ENCODE measurements around the gene ZDHHC3. TPM values are rescaled to one million over a fixed set of nuclear protein-coding genes. Genes with fewer than 3 reads are reported as not detected.

ZDHHC3 gene, protein sequence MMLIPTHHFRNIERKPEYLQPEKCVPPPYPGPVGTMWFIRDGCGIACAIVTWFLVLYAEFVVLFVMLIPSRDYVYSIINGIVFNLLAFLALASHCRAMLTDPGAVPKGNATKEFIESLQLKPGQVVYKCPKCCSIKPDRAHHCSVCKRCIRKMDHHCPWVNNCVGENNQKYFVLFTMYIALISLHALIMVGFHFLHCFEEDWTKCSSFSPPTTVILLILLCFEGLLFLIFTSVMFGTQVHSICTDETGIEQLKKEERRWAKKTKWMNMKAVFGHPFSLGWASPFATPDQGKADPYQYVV
- 55.8 TPM for total RNA-seq
- 10 to 100 TPM; 36.8 to 45.3 (median 39.7) TPM for polyA plus RNA-seq

DNA sequence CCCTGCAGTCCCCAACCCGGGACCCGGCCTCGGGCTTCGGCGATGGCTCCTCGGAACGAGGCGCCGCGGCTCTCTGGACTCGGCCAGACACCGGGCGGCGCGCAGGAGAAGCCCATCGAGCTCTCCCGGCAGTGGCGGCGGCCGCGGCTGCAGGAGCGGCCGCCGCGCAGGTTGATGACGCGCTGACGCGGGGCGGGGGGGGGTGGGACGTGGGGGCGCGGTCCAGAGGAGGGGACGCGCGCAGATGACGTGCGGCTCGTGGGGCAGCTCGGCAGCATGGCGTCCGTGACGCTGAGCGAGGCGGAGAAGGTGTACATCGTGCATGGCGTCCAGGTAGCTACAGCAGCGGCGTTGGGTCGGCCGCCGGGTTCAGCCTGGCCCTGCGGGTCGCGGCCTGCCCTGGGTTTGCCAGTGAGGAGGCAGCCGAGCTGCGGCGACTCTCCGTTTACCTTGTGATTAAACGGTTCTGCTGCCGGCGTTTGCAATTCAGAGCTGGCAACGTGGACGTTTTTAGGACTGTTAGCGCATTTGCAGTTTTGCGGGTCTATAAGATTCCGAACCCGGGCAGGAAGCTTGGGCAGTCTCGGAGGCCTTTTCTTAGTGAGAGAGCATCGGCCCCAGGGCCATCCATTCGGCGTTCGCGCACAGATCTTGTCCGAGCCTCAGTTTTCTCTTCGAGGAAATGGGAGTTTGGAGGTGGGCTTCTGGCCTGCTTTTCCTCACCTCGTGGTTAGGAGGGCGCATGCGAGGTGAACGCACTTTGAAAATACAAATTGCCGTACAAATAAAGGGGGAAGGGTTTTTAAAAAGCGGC is at the start of gene ZDHHC3, which contains the start of gene EXOSC7:
Gene ZDHHC3, minus strand, starts transcription at position 173 of the 814 bp plus-strand sequence. CDS start 16,738 bp downstream, outside the sequence.
Gene EXOSC7, plus strand, starts transcription at position 243 of the 814 bp plus-strand sequence. Its CDS starts 34 bp downstream, at position 277.
- no peaks in the 10 kb centered on the region for H3K36me3 Mint-ChIP-seq
- H3K27me3 ChIP-seq (ENCODE audit: control insufficient read depth, insufficient read depth, low read length) = no peaks in the 10 kb centered on the region
- H3K4me1 Mint-ChIP-seq = peaks cover 25 to 77% (median 57%) of the 10 kb centered on the region in 4 donors
- peak within 1 kb of the TSS; percentile 95 to 97 (median 96) for H3K4me3 Mint-ChIP-seq
- peak; percentile 95 to 96 for ATAC-seq (ENCODE audit: low read depth in 2 of 2)
- DNase-seq = peak; percentile 86 to 93 (median 88)
- no peaks in the 10 kb centered on the region for H3K9me3 ChIP-seq (ENCODE audit: control insufficient read depth in 2 of 2, low read length in 2 of 2)
- H3K4me3 ChIP-seq (ENCODE audit: low read depth, low read length) = peak within 1 kb of the TSS; percentile 90
- peak within 1 kb of the TSS; percentile 94 to 98 (median 96) for H3K27ac Mint-ChIP-seq
- H3K27ac ChIP-seq (ENCODE audit: insufficient read depth, low read length, poor library complexity, severe bottlenecking) = peak within 1 kb of the TSS; percentile 75
- H3K27me3 Mint-ChIP-seq = no peaks in the 10 kb centered on the region
- H3K36me3 ChIP-seq (ENCODE audit: control insufficient read depth, insufficient read depth, low read length) = peaks cover 2% of the 10 kb centered on the region
- H3K4me1 ChIP-seq (ENCODE audit: control insufficient read depth, insufficient read depth, low read length, poor library complexity, severe bottlenecking) = peaks cover 28% of the 10 kb centered on the region
- H3K9me3 Mint-ChIP-seq = peaks cover 0 to 1% (median 0%) of the 10 kb centered on the region in 7 donors

DNA sequence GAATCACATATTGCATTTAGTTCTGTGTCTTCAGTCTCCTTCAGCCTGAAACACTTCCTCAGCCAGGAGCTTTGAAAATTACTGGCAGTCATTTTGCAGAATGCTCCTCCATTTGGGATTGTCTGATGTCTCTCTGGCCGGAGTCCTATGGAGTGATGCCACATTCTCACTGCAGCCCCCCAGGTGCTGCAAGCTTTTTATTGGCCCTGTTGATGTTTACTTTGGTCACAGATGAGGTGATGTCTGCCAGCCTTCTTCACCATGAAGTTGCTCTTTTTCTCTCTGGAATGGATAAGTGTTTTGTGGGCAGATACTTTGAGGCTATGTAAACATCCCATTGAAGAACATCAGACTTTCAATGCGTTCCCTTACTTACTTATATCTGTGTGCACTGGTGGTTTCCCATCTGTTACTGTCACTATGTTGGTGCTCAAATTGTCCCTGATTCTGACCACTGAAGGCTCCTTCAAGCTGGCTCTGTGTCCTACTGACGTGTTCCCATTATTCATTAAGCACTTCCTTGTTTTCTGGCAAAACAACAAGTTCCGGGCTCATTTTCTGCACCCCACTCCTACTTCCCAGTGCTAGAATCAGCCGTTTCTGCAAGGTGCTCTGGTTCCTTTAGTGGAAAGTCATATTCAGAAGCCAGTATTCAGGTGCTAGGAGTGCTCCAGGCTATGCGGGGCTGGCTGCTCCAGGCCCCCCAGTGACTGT is 48.7 kb upstream of the ZDHHC3 start:
- Histone ChIP-seq H3K4me3 (ENCODE audit: low read depth, low read length) (no peak overlapping the region), H3K27me3 (ENCODE audit: control insufficient read depth, insufficient read depth, low read length) (no peaks in the 10 kb centered on the region), H3K9me3 (ENCODE audit: control insufficient read depth in 2 of 2, low read length in 2 of 2) (no peaks in the 10 kb centered on the region), H3K36me3 (ENCODE audit: control insufficient read depth, insufficient read depth, low read length) (no peaks in the 10 kb centered on the region), H3K27ac (ENCODE audit: insufficient read depth, low read length, poor library complexity, severe bottlenecking) (no peak overlapping the region), H3K4me1 (ENCODE audit: control insufficient read depth, insufficient read depth, low read length, poor library complexity, severe bottlenecking) (no peaks in the 10 kb centered on the region)
- no peak for ATAC-seq (ENCODE audit: low read depth in 2 of 2)
- peak overlapping the region in 2 of 3 donors; percentile 50 to 66 for H3K27ac Mint-ChIP-seq
- no peaks in the 10 kb centered on the region for H3K36me3 Mint-ChIP-seq
- DNase-seq = no peak
- no peak overlapping the region for H3K4me3 Mint-ChIP-seq
- peaks cover 0 to 2% (median 0%) of the 10 kb centered on the region in 7 donors for H3K9me3 Mint-ChIP-seq
- peaks cover 4 to 19% (median 7%) of the 10 kb centered on the region in 4 donors for H3K4me1 Mint-ChIP-seq
- no peaks in the 10 kb centered on the region for H3K27me3 Mint-ChIP-seq

DNA sequence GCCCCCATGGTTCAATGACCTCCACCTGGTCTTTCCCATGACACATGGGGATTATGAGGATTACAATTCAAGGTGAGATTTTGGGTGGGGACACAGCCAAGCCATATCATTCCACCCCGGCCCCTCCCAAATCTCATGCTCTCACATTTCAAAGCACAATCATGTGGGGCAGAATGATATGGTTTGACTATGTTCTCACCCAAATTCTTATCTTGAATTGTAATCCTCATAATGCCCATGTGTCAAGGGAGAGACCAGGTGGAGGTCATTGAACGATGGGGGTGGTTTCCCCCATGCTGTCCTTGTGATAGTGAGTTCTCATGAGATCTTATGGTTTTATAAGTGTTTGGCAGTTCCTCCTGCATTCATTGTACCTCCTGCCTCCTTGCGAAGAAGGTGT is 47.7 kb upstream of the ZDHHC3 start:
- ATAC-seq (ENCODE audit: low read depth in 2 of 2) (no peak), DNase-seq (no peak)
- H3K36me3 ChIP-seq (ENCODE audit: control insufficient read depth, insufficient read depth, low read length) = no peaks in the 10 kb centered on the region
- no peaks in the 10 kb centered on the region for H3K4me1 ChIP-seq (ENCODE audit: control insufficient read depth, insufficient read depth, low read length, poor library complexity, severe bottlenecking)
- no peaks in the 10 kb centered on the region for H3K9me3 ChIP-seq (ENCODE audit: control insufficient read depth in 2 of 2, low read length in 2 of 2)
- H3K27ac ChIP-seq (ENCODE audit: insufficient read depth, low read length, poor library complexity, severe bottlenecking) = no peak overlapping the region
- no peaks in the 10 kb centered on the region for H3K36me3 Mint-ChIP-seq
- H3K27me3 Mint-ChIP-seq = no peaks in the 10 kb centered on the region
- no peak overlapping the region for H3K4me3 Mint-ChIP-seq
- H3K27me3 ChIP-seq (ENCODE audit: control insufficient read depth, insufficient read depth, low read length) = no peaks in the 10 kb centered on the region
- H3K9me3 Mint-ChIP-seq = peaks cover 0 to 2% (median 0%) of the 10 kb centered on the region in 7 donors
- H3K27ac Mint-ChIP-seq = peak overlapping the region in 2 of 3 donors; percentile 39 to 72
- H3K4me3 ChIP-seq (ENCODE audit: low read depth, low read length) = no peak overlapping the region
- peaks cover 4 to 19% (median 7%) of the 10 kb centered on the region in 4 donors for H3K4me1 Mint-ChIP-seq

DNA sequence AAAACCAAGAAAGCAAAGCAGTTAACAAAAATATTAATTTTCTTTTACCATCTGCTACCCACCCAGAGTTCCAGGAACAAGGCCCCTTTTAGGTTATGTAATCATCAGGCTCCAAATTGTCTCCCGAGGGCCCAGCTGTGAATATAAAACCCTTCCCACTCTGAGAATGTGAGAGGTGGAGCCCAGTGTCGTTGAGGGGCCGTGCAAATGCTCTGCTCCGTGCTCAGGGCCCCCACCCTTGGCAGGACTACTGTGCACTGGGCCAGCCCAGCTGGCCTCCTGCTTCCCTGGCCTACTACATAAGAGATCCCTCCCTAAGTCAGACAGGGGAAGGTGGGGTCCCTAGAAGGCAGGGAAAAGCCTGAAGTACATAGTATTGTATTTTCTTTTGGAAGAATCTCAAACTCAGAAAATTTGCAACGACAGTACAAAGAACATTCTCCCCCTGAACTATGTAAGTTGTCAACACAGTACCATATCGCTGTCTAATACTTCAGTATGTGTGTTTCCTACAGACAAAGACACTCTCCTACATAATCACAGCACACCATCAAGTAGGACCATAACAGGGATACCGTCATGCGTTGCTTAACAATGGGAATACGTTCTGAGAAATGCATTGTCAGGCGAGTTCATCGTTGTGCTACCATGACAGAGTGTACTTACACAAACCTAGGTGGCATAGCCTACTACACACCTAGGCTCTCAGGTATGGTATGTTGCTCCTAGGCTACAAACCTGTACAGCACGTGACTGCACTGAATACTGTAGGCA is 45.7 kb upstream of the ZDHHC3 start:
- Histone ChIP-seq H3K27me3 (ENCODE audit: control insufficient read depth, insufficient read depth, low read length) (no peaks in the 10 kb centered on the region), H3K36me3 (ENCODE audit: control insufficient read depth, insufficient read depth, low read length) (no peaks in the 10 kb centered on the region), H3K9me3 (ENCODE audit: control insufficient read depth in 2 of 2, low read length in 2 of 2) (no peaks in the 10 kb centered on the region), H3K27ac (ENCODE audit: insufficient read depth, low read length, poor library complexity, severe bottlenecking) (no peak overlapping the region), H3K4me3 (ENCODE audit: low read depth, low read length) (no peak overlapping the region), H3K4me1 (ENCODE audit: control insufficient read depth, insufficient read depth, low read length, poor library complexity, severe bottlenecking) (no peaks in the 10 kb centered on the region)
- Mint-ChIP-seq H3K4me1 (peaks cover 6 to 24% (median 8%) of the 10 kb centered on the region in 4 donors), H3K9me3 (peaks cover 0 to 2% (median 0%) of the 10 kb centered on the region in 7 donors), H3K4me3 (no peak overlapping the region), H3K27me3 (no peaks in the 10 kb centered on the region), H3K36me3 (no peaks in the 10 kb centered on the region), H3K27ac (no peak overlapping the region)
- no peak for ATAC-seq (ENCODE audit: low read depth in 2 of 2)
- DNase-seq = no peak

DNA sequence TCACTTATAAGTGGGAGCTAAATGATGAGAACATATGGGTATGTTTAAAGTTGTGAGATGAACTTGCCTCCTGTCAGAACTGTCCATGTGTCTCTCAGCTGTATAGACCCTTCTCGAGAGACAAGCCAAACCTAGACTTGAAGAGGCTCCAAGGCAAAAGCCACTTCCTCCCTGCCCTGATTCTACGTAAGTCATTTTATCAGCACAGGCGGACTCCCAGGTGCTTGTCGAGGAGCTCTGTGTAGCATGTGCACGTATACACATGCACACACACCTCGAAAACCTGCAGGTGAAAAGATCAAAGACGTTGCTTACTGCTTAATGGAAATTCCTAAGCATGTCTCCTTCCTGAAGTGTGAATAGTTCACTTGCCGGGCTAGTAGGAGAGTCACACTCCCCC is 44.6 kb upstream of the ZDHHC3 start:
- Histone ChIP-seq H3K36me3 (ENCODE audit: control insufficient read depth, insufficient read depth, low read length) (no peaks in the 10 kb centered on the region), H3K4me1 (ENCODE audit: control insufficient read depth, insufficient read depth, low read length, poor library complexity, severe bottlenecking) (no peaks in the 10 kb centered on the region), H3K9me3 (ENCODE audit: control insufficient read depth in 2 of 2, low read length in 2 of 2) (no peaks in the 10 kb centered on the region), H3K27ac (ENCODE audit: insufficient read depth, low read length, poor library complexity, severe bottlenecking) (no peak overlapping the region), H3K27me3 (ENCODE audit: control insufficient read depth, insufficient read depth, low read length) (no peaks in the 10 kb centered on the region), H3K4me3 (ENCODE audit: low read depth, low read length) (no peak overlapping the region)
- Mint-ChIP-seq H3K4me3 (peak overlapping the region in 1 of 4 donors; percentile 13), H3K36me3 (no peaks in the 10 kb centered on the region), H3K27ac (peak overlapping the region; percentile 62 to 89 (median 79)), H3K27me3 (no peaks in the 10 kb centered on the region), H3K4me1 (peaks cover 6 to 24% (median 8%) of the 10 kb centered on the region in 4 donors), H3K9me3 (no peaks in the 10 kb centered on the region)
- ATAC-seq (ENCODE audit: low read depth in 2 of 2) (peak; percentile 82 to 90), DNase-seq (peak in 2 of 3 donors; percentile 46 to 70)

DNA sequence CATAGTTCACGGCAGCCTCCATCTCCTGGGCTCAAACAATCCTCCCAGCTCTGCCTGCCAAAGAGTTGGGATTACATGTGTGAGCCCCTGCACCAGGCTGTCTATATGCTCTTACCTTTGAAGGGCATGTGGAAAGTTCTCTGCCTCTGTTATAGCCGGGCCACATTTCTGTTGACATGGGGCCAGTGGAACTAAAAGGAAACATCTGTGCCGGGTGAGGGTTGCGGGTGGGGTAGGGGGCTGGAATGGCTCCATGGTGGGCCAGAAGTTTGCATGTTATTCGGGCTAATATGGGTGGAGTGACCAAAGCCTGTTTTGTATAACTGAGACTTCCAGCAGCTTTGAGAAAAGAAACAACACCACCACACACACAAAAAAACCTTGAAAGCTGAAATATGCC is 41.8 kb upstream of the ZDHHC3 start:
- H3K4me3 Mint-ChIP-seq = no peak overlapping the region
- ATAC-seq (ENCODE audit: low read depth in 2 of 2) = no peak
- no peaks in the 10 kb centered on the region for H3K27me3 ChIP-seq (ENCODE audit: control insufficient read depth, insufficient read depth, low read length)
- H3K4me1 Mint-ChIP-seq = peaks cover 6 to 24% (median 8%) of the 10 kb centered on the region in 4 donors
- H3K9me3 ChIP-seq (ENCODE audit: control insufficient read depth in 2 of 2, low read length in 2 of 2) = no peaks in the 10 kb centered on the region
- no peak overlapping the region for H3K27ac ChIP-seq (ENCODE audit: insufficient read depth, low read length, poor library complexity, severe bottlenecking)
- no peak overlapping the region for H3K4me3 ChIP-seq (ENCODE audit: low read depth, low read length)
- no peaks in the 10 kb centered on the region for H3K9me3 Mint-ChIP-seq
- H3K36me3 Mint-ChIP-seq = peaks cover 7% of the 10 kb centered on the region
- H3K4me1 ChIP-seq (ENCODE audit: control insufficient read depth, insufficient read depth, low read length, poor library complexity, severe bottlenecking) = no peaks in the 10 kb centered on the region
- no peak for DNase-seq
- no peaks in the 10 kb centered on the region for H3K27me3 Mint-ChIP-seq
- H3K27ac Mint-ChIP-seq = peak overlapping the region in 2 of 3 donors; percentile 1 to 63
- H3K36me3 ChIP-seq (ENCODE audit: control insufficient read depth, insufficient read depth, low read length) = peaks cover 8% of the 10 kb centered on the region

DNA sequence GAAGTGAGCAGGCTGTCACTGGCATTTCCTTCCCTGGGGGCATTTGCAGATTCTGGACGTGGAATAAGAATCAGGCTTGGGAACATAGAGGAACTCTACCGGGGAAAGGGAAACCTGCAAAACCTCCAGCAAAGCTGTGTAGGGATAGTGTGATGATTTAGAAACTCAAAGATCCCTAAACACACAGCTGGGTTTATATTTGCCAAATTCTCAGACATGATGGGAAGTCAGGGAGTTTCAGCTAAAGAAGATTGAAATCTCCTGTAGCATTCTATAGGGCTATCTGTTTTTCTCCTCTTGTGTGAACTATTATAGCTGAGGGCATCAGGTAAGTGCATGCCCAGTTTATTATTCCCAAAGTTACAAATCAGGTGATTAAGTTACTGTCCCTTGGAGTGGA is 40.9 kb upstream of the ZDHHC3 start:
- no peak overlapping the region for H3K4me3 ChIP-seq (ENCODE audit: low read depth, low read length)
- peaks cover 17% of the 10 kb centered on the region for H3K36me3 ChIP-seq (ENCODE audit: control insufficient read depth, insufficient read depth, low read length)
- no peaks in the 10 kb centered on the region for H3K9me3 ChIP-seq (ENCODE audit: control insufficient read depth in 2 of 2, low read length in 2 of 2)
- Mint-ChIP-seq H3K36me3 (peaks cover 15% of the 10 kb centered on the region), H3K27me3 (no peaks in the 10 kb centered on the region), H3K4me1 (peaks cover 6 to 24% (median 9%) of the 10 kb centered on the region in 4 donors), H3K4me3 (no peak overlapping the region), H3K9me3 (no peaks in the 10 kb centered on the region), H3K27ac (peak overlapping the region in 1 of 3 donors; percentile 63)
- no peaks in the 10 kb centered on the region for H3K4me1 ChIP-seq (ENCODE audit: control insufficient read depth, insufficient read depth, low read length, poor library complexity, severe bottlenecking)
- DNase-seq (no peak), ATAC-seq (ENCODE audit: low read depth in 2 of 2) (no peak)
- H3K27me3 ChIP-seq (ENCODE audit: control insufficient read depth, insufficient read depth, low read length) = no peaks in the 10 kb centered on the region
- no peak overlapping the region for H3K27ac ChIP-seq (ENCODE audit: insufficient read depth, low read length, poor library complexity, severe bottlenecking)
